ENCODE results near the gene MCCC1. TPM values are rescaled to one million over a fixed set of nuclear protein-coding genes. Genes with fewer than 3 reads are reported as not detected.
"Not testable (repeated sequence)": the region's sequence is repeated elsewhere in the genome, so short reads cannot be mapped to it uniquely, and the experiment has no call there.

The MCCC1 gene
- total RNA-seq, 1 donor from 2014 or later = 61.4 TPM

GRCh38 chr3:183013074-183013473 lies 86.2 kb downstream of the MCCC1 start:
- no peak overlapping the region for H3K4me3 ChIP-seq
- no peak for TF ChIP-seq CTCF (IDR thresholded peaks at IDR 0.05)
- intact Hi-C loops (cut with DNase I) = no loop called here
- no peaks in the 10 kb centered on the region for H3K9me3 ChIP-seq
- ATAC-seq (no peak), DNase-seq (no peak)
- H3K27me3 ChIP-seq = no peaks in the 10 kb centered on the region
- no peaks in the 10 kb centered on the region for H3K4me1 ChIP-seq
- peaks cover 33% of the 10 kb centered on the region for H3K36me3 ChIP-seq
- H3K27ac ChIP-seq = no peak overlapping the region

- ATAC-seq (no peak), DNase-seq (no peak)
- TF ChIP-seq CTCF (IDR thresholded peaks at IDR 0.05) = no peak
- H3K27me3 ChIP-seq = no peaks in the 10 kb centered on the region
- H3K36me3 ChIP-seq = peaks cover 9% of the 10 kb centered on the region
- H3K4me1 ChIP-seq = no peaks in the 10 kb centered on the region
- intact Hi-C loops (cut with DNase I) = no loop called here
- H3K27ac ChIP-seq = no peak overlapping the region
- H3K4me3 ChIP-seq = no peak overlapping the region
- H3K9me3 ChIP-seq = no peaks in the 10 kb centered on the region
These were observed 90.5 kb downstream of the MCCC1 start for GRCh38 chr3:183008800-183009199.

- no peak for ATAC-seq
- H3K27ac ChIP-seq = no peak overlapping the region
- intact Hi-C loops (cut with DNase I) = no loop called here
- TF ChIP-seq CTCF (IDR thresholded peaks at IDR 0.05) = no peak
- no peak overlapping the region for H3K4me3 ChIP-seq
- peaks cover 4% of the 10 kb centered on the region for H3K36me3 ChIP-seq
- no peaks in the 10 kb centered on the region for H3K9me3 ChIP-seq
- no peaks in the 10 kb centered on the region for H3K4me1 ChIP-seq
- no peak for DNase-seq
- no peaks in the 10 kb centered on the region for H3K27me3 ChIP-seq
These were observed 91.0 kb downstream of the MCCC1 start for GRCh38 chr3:183008303-183008702.

DNA sequence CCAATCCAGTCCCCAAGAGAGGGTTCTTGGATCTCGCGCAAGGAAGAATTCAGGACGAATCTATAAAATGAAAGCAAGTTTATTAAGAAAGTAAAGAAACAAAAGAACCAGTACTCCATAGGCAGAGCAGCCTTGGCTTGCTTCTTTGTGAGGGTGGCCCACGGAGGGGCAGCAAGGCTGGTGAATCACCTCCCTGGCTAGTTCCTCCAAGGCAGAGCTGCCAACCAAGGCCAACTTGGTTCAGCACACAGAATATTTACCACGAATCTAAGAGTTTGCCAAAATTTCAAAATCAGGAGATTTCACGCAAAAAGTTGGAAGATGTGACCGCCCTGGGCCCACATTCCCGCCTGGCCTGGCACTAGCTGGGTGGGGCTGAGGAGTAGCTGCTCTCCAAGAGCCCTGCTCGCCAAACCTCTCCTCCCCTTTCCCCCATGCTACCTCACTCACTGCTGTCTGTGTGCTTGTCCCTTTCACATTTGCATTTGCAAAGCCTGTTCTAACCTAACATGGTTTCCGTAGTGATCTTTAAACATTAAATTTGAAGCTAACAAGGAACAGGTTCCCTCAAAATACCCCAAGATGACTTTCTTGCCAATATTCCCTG lies 92.8 kb downstream of the MCCC1 start:
- DNase-seq (no peak), ATAC-seq (no peak)
- H3K9me3 ChIP-seq = no peaks in the 10 kb centered on the region
- H3K27ac ChIP-seq = no peak overlapping the region
- H3K27me3 ChIP-seq = no peaks in the 10 kb centered on the region
- no peaks in the 10 kb centered on the region for H3K4me1 ChIP-seq
- H3K36me3 ChIP-seq = no peaks in the 10 kb centered on the region
- intact Hi-C loops (cut with DNase I) = no loop called here
- H3K4me3 ChIP-seq = no peak overlapping the region
- no peak for TF ChIP-seq CTCF (IDR thresholded peaks at IDR 0.05)

- intact Hi-C loops (cut with DNase I) = no loop called here
- TF ChIP-seq CTCF (IDR thresholded peaks at IDR 0.05) = no peak
- DNase-seq (no peak), ATAC-seq (peak; percentile 27)
- Histone ChIP-seq H3K9me3 (no peaks in the 10 kb centered on the region), H3K27ac (no peak overlapping the region), H3K4me1 (no peaks in the 10 kb centered on the region), H3K36me3 (no peaks in the 10 kb centered on the region), H3K4me3 (no peak overlapping the region), H3K27me3 (no peaks in the 10 kb centered on the region)
These were observed 99.5 kb downstream of the MCCC1 start for GRCh38 chr3:182999767-183000166.

DNA sequence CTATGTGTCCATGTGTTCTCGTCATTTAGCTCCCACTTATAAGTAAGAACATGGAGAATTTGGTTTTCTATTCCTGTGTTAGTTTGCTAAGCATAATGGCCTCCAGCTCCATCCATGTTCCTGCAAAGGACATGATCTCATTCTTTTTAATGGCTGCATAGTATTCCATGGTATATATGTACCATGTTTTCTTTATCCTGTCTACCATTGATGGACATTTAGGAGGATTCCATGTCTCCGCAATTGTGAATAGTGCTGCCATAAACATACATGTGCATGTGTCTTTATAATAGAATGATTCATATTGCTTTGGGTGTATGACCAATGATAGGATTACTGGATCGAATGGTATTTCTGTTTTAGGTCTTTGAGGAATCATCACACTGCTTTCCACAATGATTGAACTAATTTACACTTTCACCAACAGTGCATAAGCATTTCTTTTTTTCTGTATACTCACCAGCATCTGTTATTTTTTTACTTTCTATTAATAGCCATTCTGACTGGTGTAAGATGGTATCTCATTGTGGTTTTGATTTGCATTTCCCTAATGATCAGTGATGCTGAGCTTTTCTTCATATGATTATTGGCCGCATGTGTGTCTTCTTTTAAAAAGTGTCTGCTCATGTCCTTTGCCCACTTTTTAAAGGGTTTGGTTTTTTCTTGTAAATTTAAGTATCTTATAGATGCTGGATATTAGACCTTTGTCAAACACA lies 105.7 kb downstream of the MCCC1 start:
- DNase-seq; H3K4me3 ChIP-seq; H3K27me3 ChIP-seq; ATAC-seq; H3K27ac ChIP-seq; H3K4me1 ChIP-seq; H3K36me3 ChIP-seq; H3K9me3 ChIP-seq; intact Hi-C loops (cut with DNase I): not testable (repeated sequence)

All from upper lobe of right lung (tissue), 1 donor.